ACC112 (cell line): ENCODE results near the gene ERCC3.

Source experiments
- H2AFZ ChIP-seq: fragments of 200-600 bp; sonication (generic); one replicate; pipeline ENCODE4 v1.6.0; 2017; ENCODE audit warnings: antibody characterized with exemption, low read length; ENCODE audit not compliant: unreplicated experiment
- H3K27ac ChIP-seq: fragments of 200-600 bp; sonication (generic); 2 replicates; pipeline ENCODE4 v1.5.1; 2014; ENCODE audit warnings: low read depth, mild to moderate bottlenecking, antibody characterized with exemption, low read length, moderate library complexity
- H3K27me3 ChIP-seq: fragments of 200-600 bp; sonication (generic); 2 replicates; pipeline ENCODE4 v1.6.1; 2014; ENCODE audit warnings: mild to moderate bottlenecking, antibody characterized with exemption, low read length, moderate library complexity, mixed read lengths; ENCODE audit not compliant: insufficient read depth
- H3K36me3 ChIP-seq: fragments of 200-600 bp; sonication (generic); 2 replicates; pipeline ENCODE4 v1.6.1; 2016; ENCODE audit warnings: mild to moderate bottlenecking, antibody characterized with exemption, low read length, moderate library complexity, mixed read lengths; ENCODE audit not compliant: insufficient read depth
- H3K4me1 ChIP-seq: fragments of 200-600 bp; sonication (generic); one replicate; pipeline ENCODE4 v1.6.1; 2016; ENCODE audit warnings: low read length, mixed read lengths; ENCODE audit not compliant: insufficient read depth, unreplicated experiment, control insufficient read depth
- H3K4me3 ChIP-seq: fragments of 200-600 bp; sonication (generic); 2 replicates; pipeline ENCODE4 v1.5.1; 2014; ENCODE audit warnings: mild to moderate bottlenecking, low read depth, low read length
- H3K79me2 ChIP-seq: fragments of 200-600 bp; sonication (generic); one replicate; pipeline ENCODE4 v1.6.0; 2016; ENCODE audit warnings: low read length; ENCODE audit not compliant: control insufficient read depth, unreplicated experiment, insufficient read depth

Gene ERCC3

DNA sequence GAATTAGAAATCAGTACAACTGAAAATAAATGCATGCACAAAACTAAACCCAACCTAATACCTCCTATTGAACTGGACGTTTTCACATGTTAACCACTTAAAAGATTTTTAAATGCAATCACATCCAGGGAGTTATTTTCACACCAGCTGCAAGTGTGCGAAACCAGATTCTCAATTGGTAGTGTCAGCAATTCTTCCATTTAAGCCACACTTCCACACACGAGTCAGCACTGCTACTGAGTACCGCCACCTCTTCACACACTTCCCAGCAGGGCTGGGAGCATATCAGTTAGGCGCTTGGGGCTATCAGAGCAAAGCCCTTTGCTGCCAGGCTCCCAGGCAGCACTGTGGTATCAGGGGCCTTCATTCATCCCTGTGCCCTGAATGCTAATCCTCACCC is 14.2 kb downstream of the ERCC3 start:
- H3K4me3 ChIP-seq, result no peak overlapping the region
- H3K27me3 ChIP-seq, result no peaks in the 10 kb centered on the region
- no peak overlapping the region for H3K27ac ChIP-seq
- H3K36me3 ChIP-seq, result peaks cover 37% of the 10 kb centered on the region
- peaks cover 27% of the 10 kb centered on the region for H3K79me2 ChIP-seq
- no peaks in the 10 kb centered on the region for H3K4me1 ChIP-seq
- no peak overlapping the region for H2AFZ ChIP-seq

DNA sequence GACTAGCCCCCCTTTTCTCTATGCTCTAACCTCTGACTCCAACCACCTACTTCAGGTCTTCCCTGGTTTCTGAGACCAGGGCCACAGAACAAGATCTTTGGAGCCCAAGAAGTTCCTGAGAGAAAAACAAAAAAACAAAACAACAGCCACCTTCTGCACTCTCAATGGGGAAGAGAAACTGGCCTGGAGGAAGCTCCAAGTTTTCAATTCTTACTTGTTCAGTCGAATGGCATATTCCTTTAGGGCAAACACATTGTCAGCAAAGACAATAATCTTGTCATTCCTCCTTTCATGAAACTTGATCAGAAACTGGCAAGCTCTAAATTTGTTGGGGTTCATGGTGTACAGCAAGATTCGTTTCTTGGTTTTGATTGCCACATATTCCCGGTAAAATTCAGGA is 15.0 kb downstream of the ERCC3 start:
- H3K4me3 ChIP-seq, result no peak overlapping the region

DNA sequence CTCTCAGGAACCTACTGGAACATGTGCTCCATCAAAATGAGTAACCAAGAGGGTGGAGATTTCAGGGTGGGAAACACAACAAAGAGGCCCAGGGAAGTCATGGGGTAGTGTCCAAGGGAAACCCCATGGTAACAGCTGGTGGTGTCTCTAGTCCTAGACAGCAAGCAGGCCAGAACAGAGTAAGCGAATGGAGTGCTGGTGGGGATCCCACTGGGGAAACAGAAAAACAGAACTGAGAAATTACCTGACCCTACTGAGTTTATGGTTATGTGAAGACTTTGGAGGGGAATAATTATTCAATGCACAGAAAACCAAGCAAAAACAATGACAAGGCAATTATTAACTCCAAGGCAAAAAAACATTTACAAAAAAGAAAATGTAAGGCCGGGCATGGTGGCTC is 16.9 kb downstream of the ERCC3 start:
- peaks cover 11% of the 10 kb centered on the region for H3K79me2 ChIP-seq
- no peaks in the 10 kb centered on the region for H3K27me3 ChIP-seq
- H3K4me3 ChIP-seq, result no peak overlapping the region
- H3K27ac ChIP-seq, result no peak overlapping the region
- H3K36me3 ChIP-seq, result peaks cover 28% of the 10 kb centered on the region
- H2AFZ ChIP-seq, result no peak overlapping the region
- H3K4me1 ChIP-seq, result no peaks in the 10 kb centered on the region

More for the DNA sequence above, 15.0 kb downstream of the ERCC3 start:
- Histone ChIP-seq H3K79me2 (peaks cover 22% of the 10 kb centered on the region), H3K27ac (no peak overlapping the region), H3K27me3 (no peaks in the 10 kb centered on the region), H3K36me3 (peaks cover 30% of the 10 kb centered on the region), H2AFZ (no peak overlapping the region), H3K4me1 (no peaks in the 10 kb centered on the region)

GRCh38 chr2:127275789-127276188 is 18.2 kb downstream of the ERCC3 start:
- Histone ChIP-seq H3K27me3 (no peaks in the 10 kb centered on the region), H3K4me1 (no peaks in the 10 kb centered on the region), H3K27ac (no peak overlapping the region), H2AFZ (no peak overlapping the region), H3K79me2 (peaks cover 5% of the 10 kb centered on the region), H3K4me3 (no peak overlapping the region), H3K36me3 (peaks cover 37% of the 10 kb centered on the region)

- Histone ChIP-seq H3K4me1 (no peaks in the 10 kb centered on the region), H3K4me3 (no peak overlapping the region), H2AFZ (no peak overlapping the region), H3K79me2 (peaks cover 5% of the 10 kb centered on the region), H3K27ac (no peak overlapping the region), H3K27me3 (no peaks in the 10 kb centered on the region), H3K36me3 (peaks cover 38% of the 10 kb centered on the region)
These were observed 18.6 kb downstream of the ERCC3 start for GRCh38 chr2:127275356-127275755.

DNA sequence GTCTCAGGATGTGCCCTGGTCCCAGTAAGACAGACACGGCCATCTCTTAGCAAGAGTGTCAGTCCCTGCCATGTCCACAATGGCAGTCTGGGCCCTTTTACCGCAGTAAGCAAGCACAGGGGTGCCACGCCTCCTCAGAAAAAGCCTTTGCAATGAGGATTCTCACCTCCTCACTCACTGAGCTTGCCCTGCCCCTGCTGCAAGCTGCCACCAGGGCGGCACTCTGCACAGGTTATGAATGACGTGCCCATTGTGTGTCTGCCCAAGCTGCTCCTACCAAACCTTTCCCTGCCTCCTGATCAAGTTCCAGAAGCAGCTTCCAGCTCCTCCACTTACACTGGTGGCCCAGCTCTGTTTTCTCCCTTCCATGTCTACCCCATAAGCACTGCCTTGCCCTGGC is 23.3 kb downstream of the ERCC3 start:
- Histone ChIP-seq H3K36me3 (peaks cover 37% of the 10 kb centered on the region), H3K27me3 (no peaks in the 10 kb centered on the region), H3K4me3 (no peak overlapping the region), H3K79me2 (no peaks in the 10 kb centered on the region), H2AFZ (no peak overlapping the region), H3K4me1 (no peaks in the 10 kb centered on the region), H3K27ac (no peak overlapping the region)

GRCh38 chr2:127261804-127262406 is 32.0 kb downstream of the ERCC3 start:
- Histone ChIP-seq H3K27me3 (no peaks in the 10 kb centered on the region), H3K36me3 (peaks cover 13% of the 10 kb centered on the region; the same call in 1 of the 2 replicates), H2AFZ (no peak overlapping the region), H3K79me2 (no peaks in the 10 kb centered on the region), H3K4me3 (no peak overlapping the region), H3K27ac (no peak overlapping the region), H3K4me1 (no peaks in the 10 kb centered on the region)

DNA sequence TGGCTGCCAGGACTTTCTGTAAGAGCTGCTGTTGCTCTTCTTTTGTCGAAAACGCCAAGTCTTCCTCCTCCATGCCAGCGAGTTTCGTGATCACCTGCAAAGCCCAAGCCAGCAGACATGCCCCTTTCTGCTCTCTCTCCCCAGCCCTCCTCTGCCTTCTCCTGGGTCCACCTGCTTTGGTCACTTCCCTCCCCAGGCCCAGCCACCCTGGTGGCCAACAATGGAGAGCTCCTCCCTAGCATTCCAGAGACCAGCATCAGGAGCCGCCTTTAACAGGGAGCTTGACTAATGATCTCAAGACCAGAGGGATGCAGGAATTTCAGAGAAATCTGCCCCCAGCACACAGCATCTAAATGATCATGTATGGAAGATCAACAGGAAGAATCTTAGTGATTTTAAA is 34.6 kb downstream of the ERCC3 start:
- no peaks in the 10 kb centered on the region for H3K79me2 ChIP-seq
- peaks cover 4% of the 10 kb centered on the region for H3K4me1 ChIP-seq
- H3K27ac ChIP-seq, result no peak overlapping the region
- H3K4me3 ChIP-seq, result no peak overlapping the region
- H3K27me3 ChIP-seq, result no peaks in the 10 kb centered on the region
- H2AFZ ChIP-seq, result no peak overlapping the region
- peaks cover 10% of the 10 kb centered on the region; the same call in 1 of the 2 replicates for H3K36me3 ChIP-seq

DNA sequence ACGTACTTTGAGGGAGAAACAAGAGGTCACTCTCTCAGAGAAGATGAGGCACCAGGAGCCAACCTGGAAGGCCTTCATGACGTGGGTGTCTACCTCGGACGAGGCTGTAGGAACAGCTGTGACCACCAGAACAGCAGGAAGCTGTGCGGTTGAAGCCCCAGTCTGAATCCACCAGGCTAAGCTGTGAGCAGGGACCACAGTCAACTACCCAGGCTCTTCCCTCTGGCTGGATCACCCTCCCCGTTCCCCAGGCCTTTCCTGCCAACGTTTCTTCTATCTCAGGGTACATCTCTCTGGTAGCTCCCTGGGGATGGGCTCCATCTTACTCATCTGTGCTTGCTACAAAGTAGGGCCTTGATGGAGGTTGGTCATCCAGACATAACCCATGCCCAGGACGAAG is 37.1 kb downstream of the ERCC3 start:
- H3K4me1 ChIP-seq, result peaks cover 6% of the 10 kb centered on the region
- H2AFZ ChIP-seq, result no peak overlapping the region
- no peak overlapping the region for H3K27ac ChIP-seq
- H3K36me3 ChIP-seq, result peaks cover 9% of the 10 kb centered on the region; the same call in 1 of the 2 replicates
- no peaks in the 10 kb centered on the region for H3K79me2 ChIP-seq
- H3K4me3 ChIP-seq, result no peak overlapping the region
- no peaks in the 10 kb centered on the region for H3K27me3 ChIP-seq

GRCh38 chr2:127256381-127256780 is 37.6 kb downstream of the ERCC3 start:
- no peaks in the 10 kb centered on the region for H3K27me3 ChIP-seq
- H3K27ac ChIP-seq, result no peak overlapping the region
- peaks cover 6% of the 10 kb centered on the region for H3K4me1 ChIP-seq
- H3K36me3 ChIP-seq, result peaks cover 5% of the 10 kb centered on the region; the same call in 1 of the 2 replicates
- H3K4me3 ChIP-seq, result no peak overlapping the region
- no peaks in the 10 kb centered on the region for H3K79me2 ChIP-seq
- H2AFZ ChIP-seq, result no peak overlapping the region

DNA sequence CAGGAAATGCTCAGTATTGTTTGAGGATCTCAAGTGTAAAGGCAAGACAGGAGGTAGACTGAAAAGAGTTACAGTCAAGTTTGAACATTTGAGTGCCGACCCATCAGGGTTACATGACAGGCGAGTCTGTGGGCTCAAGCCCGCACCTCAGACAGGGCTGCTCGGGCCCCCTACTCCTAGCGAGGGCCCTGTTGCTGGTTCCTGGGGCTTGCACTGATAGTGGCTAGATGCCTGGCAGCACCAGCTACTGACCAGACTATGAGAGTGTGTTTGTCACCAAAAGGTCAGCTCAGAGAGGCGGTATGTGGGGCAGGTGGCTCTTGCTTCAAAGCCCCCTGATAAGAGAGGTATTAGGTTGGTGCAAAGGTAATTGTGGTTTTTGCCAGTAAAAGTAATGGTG is 38.2 kb downstream of the ERCC3 start:
- H3K36me3 ChIP-seq, result peaks cover 5% of the 10 kb centered on the region; the same call in 1 of the 2 replicates
- H3K4me3 ChIP-seq, result no peak overlapping the region
- no peak overlapping the region for H2AFZ ChIP-seq
- H3K4me1 ChIP-seq, result peaks cover 6% of the 10 kb centered on the region
- no peak overlapping the region for H3K27ac ChIP-seq
- H3K27me3 ChIP-seq, result no peaks in the 10 kb centered on the region
- H3K79me2 ChIP-seq, result no peaks in the 10 kb centered on the region
